ENCODE measurements around the gene RASGRF2. TPM values are rescaled to one million over a fixed set of nuclear protein-coding genes. Genes with fewer than 3 reads are reported as not detected.
"Not testable (repeated sequence)": the region's sequence is repeated elsewhere in the genome, so short reads cannot be mapped to it uniquely, and the experiment has no call there.

Gene RASGRF2
- polyA plus RNA-seq, 2 donors, result 0.40 to 0.69 TPM

- no peak overlapping the region for H3K27ac ChIP-seq (ENCODE audit: low read depth in 2 of 2, low read length in 1 of 2)
- H3K4me3 ChIP-seq (ENCODE audit: low read depth in 1 of 2, low read length in 2 of 2), result no peak overlapping the region
- WGBS, 2 donors, result 49 to 60% methylated on average over 3 of the region's 3 CpGs
Measured at GRCh38 chr5:81247441-81247972, 287.3 kb downstream of the RASGRF2 start.

DNA sequence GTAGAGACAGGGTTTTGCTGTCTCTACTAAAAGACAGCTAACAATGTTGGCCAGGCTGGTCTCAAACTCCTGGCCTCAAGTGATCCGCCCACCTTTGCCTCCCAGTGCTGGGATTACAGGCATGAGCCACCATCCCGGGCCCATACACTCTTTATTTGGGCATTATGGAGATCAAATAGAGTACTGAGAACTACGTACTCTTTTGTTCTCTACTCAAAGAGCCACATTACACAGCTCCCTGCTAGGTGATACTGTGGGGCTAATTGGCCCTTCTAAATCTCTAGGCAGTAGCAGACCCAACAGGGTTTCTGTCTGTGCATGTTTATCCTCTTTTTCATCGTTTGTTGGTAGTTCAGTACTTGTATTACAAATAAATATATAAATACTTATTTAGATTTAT, 289.1 kb downstream of the RASGRF2 start:
- H3K36me3 ChIP-seq (ENCODE audit: control insufficient read depth in 2 of 2, insufficient read depth in 2 of 2, low read length in 1 of 2), result peaks cover 1 to 4% of the 10 kb centered on the region in 2 donors
- no peak overlapping the region for H3K4me3 ChIP-seq (ENCODE audit: low read depth in 1 of 2, low read length in 2 of 2)
- H3K27ac ChIP-seq (ENCODE audit: low read depth in 2 of 2, low read length in 1 of 2), result no peak overlapping the region
- H3K9me3 ChIP-seq (ENCODE audit: control insufficient read depth in 2 of 2, insufficient read depth in 1 of 2, low read depth in 1 of 2, low read length in 1 of 2), result no peaks in the 10 kb centered on the region
- no peaks in the 10 kb centered on the region for H3K27me3 ChIP-seq (ENCODE audit: control insufficient read depth in 1 of 2, insufficient read depth in 2 of 2, low read length in 2 of 2)
- H3K4me1 ChIP-seq (ENCODE audit: control insufficient read depth in 2 of 2, insufficient read depth in 2 of 2, low read length in 1 of 2), result peaks cover 7 to 14% of the 10 kb centered on the region in 2 donors
- 87 to 88% methylated on average over 4 of the region's 4 CpGs for WGBS, 2 donors

More at GRCh38 chr5:81247441-81247972, 287.3 kb downstream of the RASGRF2 start:
- Histone ChIP-seq H3K36me3 (ENCODE audit: control insufficient read depth in 2 of 2, insufficient read depth in 2 of 2, low read length in 1 of 2) (peaks cover 0 to 1% of the 10 kb centered on the region in 2 donors), H3K9me3 (ENCODE audit: control insufficient read depth in 2 of 2, insufficient read depth in 1 of 2, low read depth in 1 of 2, low read length in 1 of 2) (no peaks in the 10 kb centered on the region), H3K4me1 (ENCODE audit: control insufficient read depth in 2 of 2, insufficient read depth in 2 of 2, low read length in 1 of 2) (peaks cover 1 to 6% of the 10 kb centered on the region in 2 donors), H3K27me3 (ENCODE audit: control insufficient read depth in 1 of 2, insufficient read depth in 2 of 2, low read length in 2 of 2) (no peaks in the 10 kb centered on the region)

- Histone ChIP-seq H3K36me3 (ENCODE audit: control insufficient read depth in 2 of 2, insufficient read depth in 2 of 2, low read length in 1 of 2) (peaks cover 1 to 4% of the 10 kb centered on the region in 2 donors), H3K27ac (ENCODE audit: low read depth in 2 of 2, low read length in 1 of 2) (no peak overlapping the region), H3K4me1 (ENCODE audit: control insufficient read depth in 2 of 2, insufficient read depth in 2 of 2, low read length in 1 of 2) (peaks cover 7 to 14% of the 10 kb centered on the region in 2 donors), H3K9me3 (ENCODE audit: control insufficient read depth in 2 of 2, insufficient read depth in 1 of 2, low read depth in 1 of 2, low read length in 1 of 2) (no peaks in the 10 kb centered on the region), H3K4me3 (ENCODE audit: low read depth in 1 of 2, low read length in 2 of 2) (no peak overlapping the region), H3K27me3 (ENCODE audit: control insufficient read depth in 1 of 2, insufficient read depth in 2 of 2, low read length in 2 of 2) (no peaks in the 10 kb centered on the region)
- WGBS, 2 donors, result 89 to 94% methylated on average over 1 of the region's 1 CpG
Measured at GRCh38 chr5:81250004-81250403, 289.8 kb downstream of the RASGRF2 start.

GRCh38 chr5:81251922-81252321, 291.8 kb downstream of the RASGRF2 start:
- peaks cover 1 to 4% of the 10 kb centered on the region in 2 donors for H3K36me3 ChIP-seq (ENCODE audit: control insufficient read depth in 2 of 2, insufficient read depth in 2 of 2, low read length in 1 of 2)
- 74 to 76% methylated on average over 5 of the region's 5 CpGs for WGBS, 2 donors
- peaks cover 7 to 8% of the 10 kb centered on the region in 2 donors for H3K4me1 ChIP-seq (ENCODE audit: control insufficient read depth in 2 of 2, insufficient read depth in 2 of 2, low read length in 1 of 2)
- no peaks in the 10 kb centered on the region for H3K27me3 ChIP-seq (ENCODE audit: control insufficient read depth in 1 of 2, insufficient read depth in 2 of 2, low read length in 2 of 2)
- H3K9me3 ChIP-seq (ENCODE audit: control insufficient read depth in 2 of 2, insufficient read depth in 1 of 2, low read depth in 1 of 2, low read length in 1 of 2), result no peaks in the 10 kb centered on the region
- no peak overlapping the region for H3K27ac ChIP-seq (ENCODE audit: low read depth in 2 of 2, low read length in 1 of 2)
- H3K4me3 ChIP-seq (ENCODE audit: low read depth in 1 of 2, low read length in 2 of 2), result no peak overlapping the region

GRCh38 chr5:81252904-81253303, 292.7 kb downstream of the RASGRF2 start:
- Histone ChIP-seq H3K27me3 (ENCODE audit: control insufficient read depth in 1 of 2, insufficient read depth in 2 of 2, low read length in 2 of 2) (no peaks in the 10 kb centered on the region), H3K4me3 (ENCODE audit: low read depth in 1 of 2, low read length in 2 of 2) (no peak overlapping the region), H3K27ac (ENCODE audit: low read depth in 2 of 2, low read length in 1 of 2) (no peak overlapping the region), H3K4me1 (ENCODE audit: control insufficient read depth in 2 of 2, insufficient read depth in 2 of 2, low read length in 1 of 2) (peaks cover 7 to 8% of the 10 kb centered on the region in 2 donors), H3K36me3 (ENCODE audit: control insufficient read depth in 2 of 2, insufficient read depth in 2 of 2, low read length in 1 of 2) (peaks cover 1 to 4% of the 10 kb centered on the region in 2 donors), H3K9me3 (ENCODE audit: control insufficient read depth in 2 of 2, insufficient read depth in 1 of 2, low read depth in 1 of 2, low read length in 1 of 2) (no peaks in the 10 kb centered on the region)
- WGBS, 2 donors, result 97 to 100% methylated on average over 1 of the region's 1 CpG

GRCh38 chr5:81253875-81254274, 293.7 kb downstream of the RASGRF2 start:
- no peaks in the 10 kb centered on the region for H3K27me3 ChIP-seq (ENCODE audit: control insufficient read depth in 1 of 2, insufficient read depth in 2 of 2, low read length in 2 of 2)
- WGBS, 2 donors, result 51 to 73% methylated on average over 4 of the region's 4 CpGs
- no peaks in the 10 kb centered on the region for H3K9me3 ChIP-seq (ENCODE audit: control insufficient read depth in 2 of 2, insufficient read depth in 1 of 2, low read depth in 1 of 2, low read length in 1 of 2)
- peaks cover 1 to 4% of the 10 kb centered on the region in 2 donors for H3K36me3 ChIP-seq (ENCODE audit: control insufficient read depth in 2 of 2, insufficient read depth in 2 of 2, low read length in 1 of 2)
- H3K4me1 ChIP-seq (ENCODE audit: control insufficient read depth in 2 of 2, insufficient read depth in 2 of 2, low read length in 1 of 2), result peaks cover 7 to 8% of the 10 kb centered on the region in 2 donors
- no peak overlapping the region for H3K4me3 ChIP-seq (ENCODE audit: low read depth in 1 of 2, low read length in 2 of 2)
- H3K27ac ChIP-seq (ENCODE audit: low read depth in 2 of 2, low read length in 1 of 2), result peak overlapping the region in 1 of 2 donors; percentile 40

DNA sequence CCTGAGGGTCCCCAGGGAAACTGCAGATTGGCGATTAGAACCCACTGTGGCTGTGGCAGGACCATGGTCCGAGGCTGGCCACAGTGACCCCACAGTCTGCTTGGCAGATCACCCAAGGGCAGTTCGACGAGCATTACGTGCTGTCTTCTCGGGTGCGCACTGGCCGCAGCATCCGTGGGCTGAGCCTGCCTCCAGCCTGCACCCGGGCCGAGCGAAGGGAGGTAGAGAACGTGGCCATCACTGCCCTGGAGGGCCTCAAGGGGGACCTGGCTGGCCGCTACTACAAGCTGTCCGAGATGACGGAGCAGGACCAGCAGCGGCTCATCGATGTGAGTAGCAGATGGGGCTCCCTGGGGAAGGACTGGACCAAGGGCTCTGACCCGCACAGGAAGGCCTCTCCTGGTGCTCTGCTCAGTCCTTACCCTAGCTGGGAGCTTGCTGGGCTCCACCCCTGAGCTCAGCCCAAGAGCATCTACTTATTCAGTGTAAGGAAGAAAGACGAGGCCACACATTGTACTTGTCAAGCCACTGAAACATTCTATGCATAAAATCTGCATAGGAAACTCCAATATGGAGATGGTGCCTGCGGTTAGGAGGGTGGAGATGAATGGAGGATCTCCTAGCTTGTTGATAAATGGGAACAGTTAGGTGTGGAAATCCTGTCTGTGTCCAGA, 294.9 kb downstream of the RASGRF2 start:
- Histone ChIP-seq H3K36me3 (ENCODE audit: control insufficient read depth in 2 of 2, insufficient read depth in 2 of 2, low read length in 1 of 2) (peaks cover 1 to 4% of the 10 kb centered on the region in 2 donors), H3K4me3 (ENCODE audit: low read depth in 1 of 2, low read length in 2 of 2) (no peak overlapping the region), H3K27ac (ENCODE audit: low read depth in 2 of 2, low read length in 1 of 2) (no peak overlapping the region), H3K4me1 (ENCODE audit: control insufficient read depth in 2 of 2, insufficient read depth in 2 of 2, low read length in 1 of 2) (peaks cover 7 to 8% of the 10 kb centered on the region in 2 donors), H3K9me3 (ENCODE audit: control insufficient read depth in 2 of 2, insufficient read depth in 1 of 2, low read depth in 1 of 2, low read length in 1 of 2) (no peaks in the 10 kb centered on the region), H3K27me3 (ENCODE audit: control insufficient read depth in 1 of 2, insufficient read depth in 2 of 2, low read length in 2 of 2) (no peaks in the 10 kb centered on the region)
- WGBS, 2 donors, result 95 to 96% methylated on average over 21 of the region's 21 CpGs

DNA sequence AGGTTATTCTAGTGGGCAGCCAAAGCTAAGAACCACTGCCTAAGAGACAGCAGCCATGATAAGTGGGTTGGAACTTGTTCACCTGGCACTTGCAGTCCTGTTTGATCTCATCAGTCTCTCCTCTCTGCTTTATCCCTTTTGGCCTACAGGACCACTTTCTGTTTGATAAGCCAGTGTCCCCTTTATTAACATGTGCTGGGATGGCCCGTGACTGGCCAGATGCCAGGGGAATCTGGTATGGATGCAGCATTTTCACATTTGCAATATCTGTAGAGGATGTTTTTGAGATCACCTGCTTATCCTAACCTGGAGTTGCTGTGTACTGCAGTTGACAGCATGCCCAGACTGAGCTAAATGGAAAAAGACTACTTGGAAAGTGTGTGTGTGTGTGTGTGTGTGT, 296.6 kb downstream of the RASGRF2 start:
- Histone ChIP-seq H3K4me1 (ENCODE audit: control insufficient read depth in 2 of 2, insufficient read depth in 2 of 2, low read length in 1 of 2) (peaks cover 7 to 8% of the 10 kb centered on the region in 2 donors), H3K27me3 (ENCODE audit: control insufficient read depth in 1 of 2, insufficient read depth in 2 of 2, low read length in 2 of 2) (no peaks in the 10 kb centered on the region), H3K9me3 (ENCODE audit: control insufficient read depth in 2 of 2, insufficient read depth in 1 of 2, low read depth in 1 of 2, low read length in 1 of 2) (no peaks in the 10 kb centered on the region), H3K36me3 (ENCODE audit: control insufficient read depth in 2 of 2, insufficient read depth in 2 of 2, low read length in 1 of 2) (peaks cover 1 to 4% of the 10 kb centered on the region in 2 donors), H3K4me3 (ENCODE audit: low read depth in 1 of 2, low read length in 2 of 2) (no peak overlapping the region), H3K27ac (ENCODE audit: low read depth in 2 of 2, low read length in 1 of 2) (no peak overlapping the region)
- WGBS, 2 donors, result 56 to 91% methylated on average over 1 of the region's 1 CpG

DNA sequence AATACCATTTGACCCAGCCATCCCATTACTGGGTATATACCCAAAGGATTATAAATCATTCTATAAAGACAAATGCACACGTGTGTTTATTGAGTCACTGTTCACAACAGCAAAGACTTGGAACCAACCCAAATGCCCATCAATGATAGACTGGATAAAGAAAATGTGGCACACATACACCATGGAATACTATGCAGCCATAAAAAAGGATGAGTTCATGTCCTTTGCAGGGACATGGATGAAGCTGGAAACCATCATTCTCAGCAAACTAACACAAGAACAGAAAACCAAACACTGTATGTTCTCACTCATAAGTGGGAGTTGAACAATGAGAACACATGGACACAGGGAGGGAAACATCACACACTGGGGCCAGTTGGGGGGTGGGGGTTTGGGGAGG, 302.6 kb downstream of the RASGRF2 start:
- WGBS, 2 donors, result 77 to 85% methylated on average over 1 of the region's 1 CpG
- H3K4me3 ChIP-seq (ENCODE audit: low read depth in 1 of 2, low read length in 2 of 2); H3K36me3 ChIP-seq (ENCODE audit: control insufficient read depth in 2 of 2, insufficient read depth in 2 of 2, low read length in 1 of 2): not testable (repeated sequence)

DNA sequence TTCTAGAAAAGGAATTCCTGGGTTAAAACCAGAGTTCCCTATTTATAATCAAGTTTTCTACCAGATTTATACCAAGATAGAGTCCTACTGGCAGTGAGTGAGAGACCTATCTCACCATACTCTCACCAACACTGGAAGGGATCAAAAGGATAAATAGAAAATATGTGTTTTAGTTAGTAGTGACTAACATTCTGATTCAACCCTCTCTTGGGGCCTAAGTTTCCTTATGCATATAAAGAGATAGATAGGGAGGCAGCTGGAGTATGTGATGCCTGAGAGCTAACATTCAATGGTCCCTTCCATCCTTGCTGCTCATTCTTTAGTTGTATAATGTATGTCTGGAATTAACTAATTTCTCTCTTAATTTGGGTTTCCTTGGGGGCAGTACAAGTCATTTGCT, 304.9 kb downstream of the RASGRF2 start:
- Histone ChIP-seq H3K27ac (ENCODE audit: low read depth in 2 of 2, low read length in 1 of 2) (no peak overlapping the region), H3K9me3 (ENCODE audit: control insufficient read depth in 2 of 2, insufficient read depth in 1 of 2, low read depth in 1 of 2, low read length in 1 of 2) (no peaks in the 10 kb centered on the region), H3K36me3 (ENCODE audit: control insufficient read depth in 2 of 2, insufficient read depth in 2 of 2, low read length in 1 of 2) (no peaks in the 10 kb centered on the region), H3K4me3 (ENCODE audit: low read depth in 1 of 2, low read length in 2 of 2) (no peak overlapping the region), H3K4me1 (ENCODE audit: control insufficient read depth in 2 of 2, insufficient read depth in 2 of 2, low read length in 1 of 2) (no peaks in the 10 kb centered on the region), H3K27me3 (ENCODE audit: control insufficient read depth in 1 of 2, insufficient read depth in 2 of 2, low read length in 2 of 2) (no peaks in the 10 kb centered on the region)

More for the DNA sequence above, 302.6 kb downstream of the RASGRF2 start:
- H3K4me1 ChIP-seq (ENCODE audit: control insufficient read depth in 2 of 2, insufficient read depth in 2 of 2, low read length in 1 of 2); H3K9me3 ChIP-seq (ENCODE audit: control insufficient read depth in 2 of 2, insufficient read depth in 1 of 2, low read depth in 1 of 2, low read length in 1 of 2); H3K27me3 ChIP-seq (ENCODE audit: control insufficient read depth in 1 of 2, insufficient read depth in 2 of 2, low read length in 2 of 2); H3K27ac ChIP-seq (ENCODE audit: low read depth in 2 of 2, low read length in 1 of 2): not testable (repeated sequence)
